Loucy (cell line): ENCODE data around the gene HCN1.

Source experiments
- EZH2phosphoT487 ChIP-seq: fragments of 200-600 bp; IDR thresholded peaks from 2 replicates; pipeline ENCODE4 v1.6.1; 2018; ENCODE audit warnings: antibody characterized with exemption, mild to moderate bottlenecking, moderate library complexity, borderline replicate concordance
- TF ChIP-seq, protein P1 (sequence below): fragments of 200-600 bp; sonication (generic); conservative IDR thresholded peaks from 2 replicates; pipeline ENCODE4 v1.5.1; 2014; ENCODE audit warnings: mild to moderate bottlenecking, antibody characterized with exemption, low read length

DNA sequence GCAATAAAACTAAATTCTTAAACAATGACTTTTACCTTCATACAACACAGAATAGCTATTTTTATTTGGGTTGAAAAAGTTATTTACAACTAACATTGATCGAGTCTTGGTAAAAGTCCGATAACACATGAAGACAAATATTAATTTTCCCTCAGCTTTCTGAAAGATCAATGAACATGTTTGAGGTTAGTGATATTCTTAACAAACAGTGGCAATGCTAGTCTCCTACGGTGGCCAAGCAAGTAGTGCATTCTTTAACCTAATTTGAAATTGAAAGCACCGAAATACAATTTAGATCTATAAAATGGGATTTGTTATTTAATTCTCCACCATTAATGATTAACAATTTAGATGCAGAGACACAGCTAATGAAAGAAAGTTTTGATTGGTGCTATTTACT is 435.1 kb downstream of the HCN1 start:
- no peak for TF ChIP-seq EZH2phosphoT487
- TF ChIP-seq, protein P1, sequence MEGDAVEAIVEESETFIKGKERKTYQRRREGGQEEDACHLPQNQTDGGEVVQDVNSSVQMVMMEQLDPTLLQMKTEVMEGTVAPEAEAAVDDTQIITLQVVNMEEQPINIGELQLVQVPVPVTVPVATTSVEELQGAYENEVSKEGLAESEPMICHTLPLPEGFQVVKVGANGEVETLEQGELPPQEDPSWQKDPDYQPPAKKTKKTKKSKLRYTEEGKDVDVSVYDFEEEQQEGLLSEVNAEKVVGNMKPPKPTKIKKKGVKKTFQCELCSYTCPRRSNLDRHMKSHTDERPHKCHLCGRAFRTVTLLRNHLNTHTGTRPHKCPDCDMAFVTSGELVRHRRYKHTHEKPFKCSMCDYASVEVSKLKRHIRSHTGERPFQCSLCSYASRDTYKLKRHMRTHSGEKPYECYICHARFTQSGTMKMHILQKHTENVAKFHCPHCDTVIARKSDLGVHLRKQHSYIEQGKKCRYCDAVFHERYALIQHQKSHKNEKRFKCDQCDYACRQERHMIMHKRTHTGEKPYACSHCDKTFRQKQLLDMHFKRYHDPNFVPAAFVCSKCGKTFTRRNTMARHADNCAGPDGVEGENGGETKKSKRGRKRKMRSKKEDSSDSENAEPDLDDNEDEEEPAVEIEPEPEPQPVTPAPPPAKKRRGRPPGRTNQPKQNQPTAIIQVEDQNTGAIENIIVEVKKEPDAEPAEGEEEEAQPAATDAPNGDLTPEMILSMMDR, result no peak
